HEK293 (cell line): ENCODE data around the gene CRYBG1.

ENCODE experiments used
- CTCF ChIA-PET: fragments of 350-600 bp; formaldehyde crosslinking; extraction: SDS; loops from one replicate; lab custom pipeline; 2021; ENCODE audit warnings: antibody characterized with exemption; lab: Yijun Ruan, JAX
- POLR2A ChIA-PET: fragments of 300-600 bp; formaldehyde crosslinking; extraction: SDS; loops from one replicate; lab custom pipeline; 2020; ENCODE audit warnings: antibody characterized with exemption, inconsistent platforms; lab: Yijun Ruan, JAX
- H3K27ac ChIP-seq: fragments of 200-500 bp; sonication (Bioruptor generic); 2 replicates; pipeline ENCODE4 v1.5.1; 2014; ENCODE audit warnings: low read depth, low read length, control low read depth, inconsistent platforms; ENCODE audit errors: extremely low read depth
- H3K36me3 ChIP-seq, 2 experiments: fragments of 200-500 bp in 1 of 2; sonication (Bioruptor generic) in 1 of 2; 1 replicate in 1 of 2; 2 replicates in 1 of 2; pipeline ENCODE4 v1.5.1; 2014 to 2017; ENCODE audit warnings: inconsistent platforms in 2 of 2, low read length in 2 of 2; ENCODE audit not compliant: control insufficient read depth in 2 of 2, insufficient read depth in 1 of 2
- H3K4me1 ChIP-seq: fragments of 200-500 bp; sonication (Bioruptor generic); 2 replicates; pipeline ENCODE4 v1.5.1; 2014; ENCODE audit warnings: mild to moderate bottlenecking, low read length, inconsistent platforms; ENCODE audit not compliant: control insufficient read depth, insufficient read depth
- H3K4me3 ChIP-seq: 2 replicates; pipeline ENCODE4 v1.5.1; 2011; ENCODE audit warnings: low read depth, mild to moderate bottlenecking, control low read depth, low read length, moderate library complexity
- H3K9me3 ChIP-seq: fragments of 200-500 bp; sonication (Bioruptor generic); 2 replicates; pipeline ENCODE4 v1.5.1; 2014; ENCODE audit warnings: low read depth, low read length, inconsistent platforms; ENCODE audit not compliant: control insufficient read depth, insufficient read depth
- HOXD13 ChIP-seq: sonication (generic); formaldehyde crosslinking; IDR thresholded peaks from 2 replicates; pipeline ENCODE4 v1.8.0; 2022; ENCODE audit warnings: missing genetic modification reagents, borderline replicate concordance
- KLF7 ChIP-seq: fragments of 450-650 bp; formaldehyde crosslinking; IDR thresholded peaks from 2 replicates; pipeline ENCODE4 v1.5.1; 2016; ENCODE audit warnings: missing biosample characterization, missing genetic modification characterization, borderline replicate concordance
- KLF8 ChIP-seq: fragments of 450-650 bp; formaldehyde crosslinking; IDR thresholded peaks from 2 replicates; pipeline ENCODE4 v1.5.1; 2016; ENCODE audit warnings: missing biosample characterization, missing genetic modification characterization
- PRDM1 ChIP-seq: fragments of 450-650 bp; formaldehyde crosslinking; IDR thresholded peaks from 2 replicates; pipeline ENCODE4; 2016; ENCODE audit warnings: missing biosample characterization, missing genetic modification characterization
- SP2 ChIP-seq: fragments of 450-650 bp; formaldehyde crosslinking; IDR thresholded peaks from 2 replicates; pipeline ENCODE4 v1.5.1; 2016; ENCODE audit warnings: missing biosample characterization, missing genetic modification characterization
- YY1 ChIP-seq: fragments of 450-650 bp; formaldehyde crosslinking; IDR thresholded peaks from 2 replicates; pipeline ENCODE4 v1.5.1; 2018; ENCODE audit warnings: missing biosample characterization, missing genetic modification characterization
- YY2 ChIP-seq: fragments of 450-650 bp; formaldehyde crosslinking; IDR thresholded peaks from 2 replicates; pipeline ENCODE4 v1.5.1; 2016; ENCODE audit warnings: missing biosample characterization, missing genetic modification characterization
- ZBTB7A ChIP-seq: fragments of 450-650 bp; formaldehyde crosslinking; IDR thresholded peaks from 2 replicates; pipeline ENCODE4 v1.5.1; 2016; ENCODE audit warnings: low read depth, missing biosample characterization, missing genetic modification characterization
- ZNF114 ChIP-seq: fragments of 450-650 bp; formaldehyde crosslinking; IDR thresholded peaks from 2 replicates; pipeline ENCODE4 v1.5.0; 2017; ENCODE audit warnings: missing biosample characterization, missing genetic modification characterization
- ZNF138 ChIP-seq: fragments of 450-650 bp; formaldehyde crosslinking; IDR thresholded peaks from 2 replicates; pipeline ENCODE4 v1.5.1; 2016; ENCODE audit warnings: missing biosample characterization, missing genetic modification characterization, borderline replicate concordance
- ZNF221 ChIP-seq: fragments of 450-650 bp; formaldehyde crosslinking; IDR thresholded peaks from 2 replicates; pipeline ENCODE4 v1.5.1; 2017; ENCODE audit warnings: missing biosample characterization, missing genetic modification characterization, borderline replicate concordance
- ZNF23 ChIP-seq: fragments of 450-650 bp; formaldehyde crosslinking; IDR thresholded peaks from 2 replicates; pipeline ENCODE4 v1.5.1; 2016; ENCODE audit warnings: missing biosample characterization, missing genetic modification characterization, borderline replicate concordance
- ZNF350 ChIP-seq: fragments of 450-650 bp; formaldehyde crosslinking; IDR thresholded peaks from 2 replicates; pipeline ENCODE4 v1.5.0; 2017; ENCODE audit warnings: missing biosample characterization, mild to moderate bottlenecking, missing genetic modification characterization
- ZNF449 ChIP-seq: fragments of 450-650 bp; formaldehyde crosslinking; IDR thresholded peaks from 2 replicates; pipeline ENCODE4 v1.5.1; 2017; ENCODE audit warnings: missing biosample characterization, mild to moderate bottlenecking, missing genetic modification characterization, moderate library complexity
- ZNF529 ChIP-seq: fragments of 450-650 bp; formaldehyde crosslinking; IDR thresholded peaks from 2 replicates; pipeline ENCODE4 v1.5.1; 2017; ENCODE audit warnings: missing genetic modification characterization, missing biosample characterization; ENCODE audit not compliant: insufficient replicate concordance
- ZNF549 ChIP-seq: fragments of 450-650 bp; IDR thresholded peaks from 2 replicates; pipeline ENCODE4 v1.5.1; 2018; ENCODE audit warnings: missing biosample characterization, missing genetic modification characterization, mild to moderate bottlenecking, inconsistent platforms, moderate library complexity
- ZNF561 ChIP-seq: fragments of 450-650 bp; IDR thresholded peaks from 2 replicates; pipeline ENCODE4 v1.5.1; 2018; ENCODE audit warnings: missing biosample characterization, missing genetic modification characterization, borderline replicate concordance
- ZNF654 ChIP-seq: fragments of 450-650 bp; formaldehyde crosslinking; IDR thresholded peaks from 2 replicates; pipeline ENCODE4 v1.5.1; 2016; ENCODE audit warnings: low read depth, missing biosample characterization, missing genetic modification characterization
- ZNF677 ChIP-seq: fragments of 450-650 bp; IDR thresholded peaks from 2 replicates; pipeline ENCODE4 v1.5.0; 2018; ENCODE audit warnings: missing biosample characterization, mild to moderate bottlenecking, missing genetic modification characterization, moderate library complexity
- ZNF830 ChIP-seq: fragments of 450-650 bp; IDR thresholded peaks from 2 replicates; pipeline ENCODE4 v1.5.0; 2018; ENCODE audit warnings: missing biosample characterization, missing genetic modification characterization, low read depth, mild to moderate bottlenecking, moderate library complexity
- ZXDB ChIP-seq: fragments of 450-650 bp; formaldehyde crosslinking; IDR thresholded peaks from 2 replicates; pipeline ENCODE4 v1.5.1; 2016; ENCODE audit warnings: missing biosample characterization, missing genetic modification characterization
- TF ChIP-seq, protein P1 (sequence below): fragments of 450-650 bp; formaldehyde crosslinking; IDR thresholded peaks from 2 replicates; pipeline ENCODE4 v1.5.1; 2017; ENCODE audit warnings: missing biosample characterization, missing genetic modification characterization
- TF ChIP-seq, protein P2 (sequence below): fragments of 450-650 bp; formaldehyde crosslinking; optimal IDR thresholded peaks from 2 replicates; pipeline ENCODE3; 2016; ENCODE audit warnings: missing biosample characterization, mild to moderate bottlenecking, missing genetic modification characterization

CRYBG1 gene

GRCh38 chr6:106556368-106556960 lies 195.9 kb downstream of the CRYBG1 start:
- Histone ChIP-seq H3K9me3 (no peaks in the 10 kb centered on the region), H3K4me3 (no peak overlapping the region), H3K36me3 (no peaks in the 10 kb centered on the region), H3K27ac (no peak overlapping the region), H3K4me1 (no peaks in the 10 kb centered on the region)
- POLR2A ChIA-PET = no interaction called here
- TF ChIP-seq ZNF529 (tag by site-specific recombination) (no peak), ZNF350 (tag by site-specific recombination) (no peak), ZNF654 (tag by site-specific recombination) (peak; percentile 19)
- TF ChIP-seq, protein P1, sequence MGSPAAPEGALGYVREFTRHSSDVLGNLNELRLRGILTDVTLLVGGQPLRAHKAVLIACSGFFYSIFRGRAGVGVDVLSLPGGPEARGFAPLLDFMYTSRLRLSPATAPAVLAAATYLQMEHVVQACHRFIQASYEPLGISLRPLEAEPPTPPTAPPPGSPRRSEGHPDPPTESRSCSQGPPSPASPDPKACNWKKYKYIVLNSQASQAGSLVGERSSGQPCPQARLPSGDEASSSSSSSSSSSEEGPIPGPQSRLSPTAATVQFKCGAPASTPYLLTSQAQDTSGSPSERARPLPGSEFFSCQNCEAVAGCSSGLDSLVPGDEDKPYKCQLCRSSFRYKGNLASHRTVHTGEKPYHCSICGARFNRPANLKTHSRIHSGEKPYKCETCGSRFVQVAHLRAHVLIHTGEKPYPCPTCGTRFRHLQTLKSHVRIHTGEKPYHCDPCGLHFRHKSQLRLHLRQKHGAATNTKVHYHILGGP (tag by site-specific recombination) = no peak
- CTCF ChIA-PET = interaction anchor here (0.6 to 9.0 kb wide), 10 partner anchors 10 to 423 kb away, joined by 3 to 85 read pairs (median 6); no protein-coding TSS in a partner anchor

GRCh38 chr6:106557837-106558236 lies 197.3 kb downstream of the CRYBG1 start:
- TF ChIP-seq YY2 (tag by site-specific recombination) = no peak
- TF ChIP-seq, protein P2, sequence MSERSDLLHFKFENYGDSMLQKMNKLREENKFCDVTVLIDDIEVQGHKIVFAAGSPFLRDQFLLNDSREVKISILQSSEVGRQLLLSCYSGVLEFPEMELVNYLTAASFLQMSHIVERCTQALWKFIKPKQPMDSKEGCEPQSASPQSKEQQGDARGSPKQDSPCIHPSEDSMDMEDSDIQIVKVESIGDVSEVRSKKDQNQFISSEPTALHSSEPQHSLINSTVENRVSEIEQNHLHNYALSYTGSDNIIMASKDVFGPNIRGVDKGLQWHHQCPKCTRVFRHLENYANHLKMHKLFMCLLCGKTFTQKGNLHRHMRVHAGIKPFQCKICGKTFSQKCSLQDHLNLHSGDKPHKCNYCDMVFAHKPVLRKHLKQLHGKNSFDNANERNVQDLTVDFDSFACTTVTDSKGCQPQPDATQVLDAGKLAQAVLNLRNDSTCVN (tag by site-specific recombination) = no peak
- H3K9me3 ChIP-seq = no peaks in the 10 kb centered on the region
- ChIA-PET CTCF (interaction anchor here (0.6 to 9.0 kb wide), 8 partner anchors 9 to 1768 kb away, joined by 3 to 85 read pairs (median 4); no protein-coding TSS in a partner anchor), POLR2A (interaction anchor here (0.7 kb wide), 1 partner anchor 36 kb away, joined by 3 read pairs; no protein-coding TSS in a partner anchor)
- no peak overlapping the region for H3K27ac ChIP-seq
- no peak overlapping the region for H3K4me3 ChIP-seq
- H3K36me3 ChIP-seq = no peaks in the 10 kb centered on the region
- no peaks in the 10 kb centered on the region for H3K4me1 ChIP-seq

DNA sequence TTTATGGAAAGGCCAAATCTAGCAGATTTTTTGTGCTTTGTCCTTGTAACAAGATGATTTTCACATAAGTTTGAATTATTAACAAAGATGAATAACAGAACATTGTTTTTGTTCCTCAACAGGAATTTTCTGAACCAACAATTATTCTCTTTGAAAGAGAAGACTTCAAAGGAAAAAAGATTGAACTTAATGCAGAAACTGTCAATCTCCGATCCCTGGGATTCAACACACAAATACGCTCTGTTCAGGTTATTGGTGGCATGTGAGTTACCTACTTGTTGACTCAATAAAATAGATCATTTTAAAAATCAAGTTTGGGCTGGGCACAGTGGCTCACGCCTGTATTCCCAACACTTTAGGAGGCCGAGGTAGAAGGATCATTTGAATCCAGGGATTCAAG lies 197.8 kb downstream of the CRYBG1 start:
- no peaks in the 10 kb centered on the region for H3K4me1 ChIP-seq
- no peak overlapping the region for H3K27ac ChIP-seq
- no peaks in the 10 kb centered on the region for H3K36me3 ChIP-seq
- ChIA-PET CTCF (interaction anchor here (1.0 to 9.0 kb wide), 2 partner anchors 113 to 219 kb away, joined by 4 to 85 read pairs; no protein-coding TSS in a partner anchor), POLR2A (no interaction called here)
- no peak overlapping the region for H3K4me3 ChIP-seq
- H3K9me3 ChIP-seq = no peaks in the 10 kb centered on the region
- TF ChIP-seq ZNF114 (tag by site-specific recombination) = no peak
- no peak for TF ChIP-seq ZNF677 (tag by site-specific recombination)
- TF ChIP-seq ZNF549 = no peak
- TF ChIP-seq ZNF561 (tag by site-specific recombination) = no peak
- TF ChIP-seq ZNF23 = no peak
- TF ChIP-seq KLF8 (tag by site-specific recombination) = no peak
- no peak for TF ChIP-seq ZNF221 (tag by site-specific recombination)
- TF ChIP-seq ZNF138 (tag by site-specific recombination) = no peak
- TF ChIP-seq ZNF830 (tag by site-specific recombination) = no peak
- no peak for TF ChIP-seq ZXDB
- no peak for TF ChIP-seq KLF7 (tag by site-specific recombination)
- TF ChIP-seq ZBTB7A = no peak
- no peak for TF ChIP-seq SP2 (tag by site-specific recombination)
- TF ChIP-seq HOXD13 (CRISPR knock-in tag) = no peak
- TF ChIP-seq YY1 = no peak
- TF ChIP-seq PRDM1 (tag by site-specific recombination) = no peak
- no peak for TF ChIP-seq ZNF449
